ELF-1 (cell line): Measurements from ENCODE around the gene GNB1L.

Source experiments
- DNase-seq: peaks from one replicate; pipeline ENCODE4 v3.0.0-alpha.2; 2016; ENCODE audit warnings: low read depth, low spot score

GNB1L gene

DNA sequence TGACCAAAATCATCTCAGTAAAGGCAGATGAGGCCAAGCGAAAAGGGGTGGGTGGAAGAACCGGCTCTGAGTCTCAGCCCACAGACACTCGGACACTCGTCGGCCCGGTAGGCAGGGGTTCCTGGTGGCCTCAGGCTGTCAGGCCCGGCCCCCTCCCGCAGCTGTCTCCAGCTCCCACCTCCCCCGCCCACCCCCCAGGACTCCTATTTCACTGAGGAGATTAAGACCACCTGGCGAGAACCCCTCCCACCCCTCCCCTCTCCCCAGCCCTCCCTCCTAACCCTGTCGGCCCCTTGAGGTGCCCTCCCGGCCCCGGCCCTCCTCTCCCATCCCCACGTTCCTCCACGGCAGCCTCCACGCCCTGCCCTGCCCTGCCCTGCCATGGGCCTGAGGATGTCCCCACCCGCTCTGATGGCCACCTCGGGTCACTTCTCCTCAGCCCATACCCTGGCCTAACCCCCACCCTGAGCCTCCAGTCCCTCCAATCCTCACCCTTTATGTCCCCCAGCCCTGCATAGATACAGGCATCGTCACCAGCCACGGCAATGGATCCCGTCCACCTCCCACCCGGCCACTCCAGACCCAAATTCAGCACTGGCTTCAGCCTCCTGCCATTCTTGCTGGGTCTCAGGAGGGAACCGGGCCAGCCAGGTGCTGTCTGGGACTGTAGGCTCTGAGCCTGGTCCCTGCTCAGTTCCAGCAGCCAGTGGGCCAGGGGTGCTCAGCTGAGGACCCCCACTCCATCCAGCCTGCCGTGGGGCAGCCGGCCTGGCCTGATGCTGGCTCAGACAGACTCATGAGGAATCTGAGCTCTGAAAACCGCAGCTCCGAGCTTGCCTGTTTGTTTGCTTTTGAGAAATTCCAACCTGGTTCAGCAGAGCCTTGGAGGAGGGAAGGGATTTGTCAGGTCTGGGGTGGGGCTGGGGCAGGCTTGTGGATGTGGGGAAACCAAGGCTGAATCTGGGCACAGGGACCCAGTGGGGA, 103.9 kb downstream of the GNB1L start:
- no peak for DNase-seq

DNA sequence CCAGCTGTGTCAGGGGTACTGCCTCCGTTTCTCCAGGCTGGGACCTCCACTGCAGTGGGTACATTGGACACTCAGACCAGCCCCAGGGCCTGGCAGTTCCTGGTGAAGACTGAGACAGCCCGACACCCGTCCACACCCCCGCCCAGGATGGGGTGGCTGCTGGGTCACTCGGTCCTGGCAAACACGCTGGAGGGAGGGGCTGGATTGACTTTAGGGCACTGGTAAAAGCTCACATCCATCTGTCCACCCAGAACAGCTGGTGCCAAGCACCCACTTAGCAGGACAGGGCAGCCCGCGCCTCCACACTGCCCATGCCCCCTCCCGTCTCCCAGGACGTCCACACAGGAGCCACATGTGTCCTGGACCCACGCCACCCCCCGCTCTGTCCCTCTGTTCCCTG, 104.8 kb downstream of the GNB1L start:
- DNase-seq = no peak

DNA sequence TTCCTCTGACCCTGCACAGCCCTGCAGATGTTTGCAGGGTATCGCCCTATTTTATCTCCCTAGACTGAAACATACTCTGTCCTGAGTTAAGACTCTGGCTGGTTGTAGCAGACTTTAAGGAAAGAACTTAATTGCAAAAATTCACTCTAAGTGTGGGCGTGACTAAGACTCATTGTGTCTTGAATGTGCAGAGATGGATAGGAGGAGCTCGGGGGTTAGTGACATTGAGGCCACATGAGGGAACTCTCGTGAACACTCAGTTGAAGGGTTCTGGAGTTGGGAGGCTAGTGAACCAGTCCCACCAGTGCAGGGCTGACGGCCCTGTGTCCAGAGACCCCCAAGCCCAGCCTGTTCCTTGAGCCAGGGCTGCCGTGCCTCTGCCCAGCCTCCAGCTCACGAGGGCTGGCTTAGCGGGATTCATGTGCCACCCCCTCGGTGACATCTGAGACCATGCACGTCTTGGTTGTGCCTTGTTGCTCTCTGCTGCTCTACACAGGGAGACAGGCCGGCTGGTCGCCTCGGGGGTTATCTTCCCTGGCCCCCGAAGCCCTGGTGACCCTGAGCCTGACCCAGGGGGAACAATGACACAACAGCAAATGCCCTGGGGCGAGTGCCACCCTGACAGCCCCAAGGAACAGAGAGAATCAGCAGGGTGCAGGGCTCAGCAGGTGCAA, 105.5 kb downstream of the GNB1L start:
- no peak for DNase-seq

DNA sequence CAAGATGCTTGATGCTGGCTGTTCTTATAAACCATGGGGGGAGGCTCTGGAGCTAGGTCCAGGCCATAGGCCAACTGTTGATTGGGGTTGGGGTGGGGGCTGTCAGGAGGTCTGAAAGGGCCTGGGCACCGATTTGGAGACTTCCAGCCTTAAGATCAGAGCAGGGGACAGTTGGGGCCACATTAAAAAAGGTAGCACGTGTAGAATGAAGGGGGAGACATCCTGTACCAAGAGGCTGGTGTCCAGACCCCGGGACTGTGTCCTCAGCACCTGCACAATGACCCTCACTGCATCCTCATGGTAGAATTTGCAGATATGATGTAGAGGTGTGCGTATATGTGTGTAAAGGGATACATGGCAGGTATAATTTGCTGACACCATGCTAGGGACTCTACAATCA, 106.5 kb downstream of the GNB1L start:
- DNase-seq = no peak

DNA sequence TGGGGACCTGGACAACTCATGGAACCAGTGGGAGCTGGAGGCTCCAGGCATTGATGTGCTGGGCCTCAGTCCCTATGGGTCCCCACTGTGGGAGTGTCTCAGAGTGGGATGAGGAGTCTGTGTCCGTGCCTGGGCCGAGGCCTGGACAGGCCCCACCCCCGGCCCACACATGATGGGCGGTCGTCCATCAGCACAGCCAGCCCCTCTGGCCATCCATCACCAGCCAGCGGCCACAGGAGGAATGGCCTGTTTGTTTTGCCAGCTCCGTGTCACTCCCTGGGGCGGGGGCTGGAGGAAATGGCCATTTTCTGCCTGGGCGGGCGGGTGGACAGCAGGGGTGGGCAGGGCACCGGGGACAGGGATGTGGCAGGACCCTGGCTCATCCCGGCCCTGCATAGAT, 107.1 kb downstream of the GNB1L start:
- DNase-seq = no peak

DNA sequence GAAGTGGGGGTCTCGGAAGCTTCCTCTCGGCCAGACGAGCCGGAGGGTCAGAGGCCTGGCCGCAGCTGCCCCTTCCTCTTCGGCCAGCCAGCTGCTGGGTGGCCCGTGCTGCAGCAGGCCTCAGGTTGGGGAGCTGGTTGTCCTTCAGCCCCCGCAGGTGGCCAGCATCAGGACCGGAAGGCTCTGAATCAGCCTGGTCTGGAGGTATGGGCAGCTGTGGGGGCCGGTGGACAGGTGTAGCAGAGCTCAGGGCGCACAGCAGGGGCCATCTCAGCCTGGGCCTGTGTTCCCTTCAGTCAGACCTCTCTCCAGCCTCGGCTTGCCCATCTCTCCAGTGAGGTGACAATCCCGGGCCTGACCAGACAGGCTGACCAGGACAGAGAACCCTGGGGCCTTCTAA, 107.9 kb downstream of the GNB1L start:
- no peak for DNase-seq

DNA sequence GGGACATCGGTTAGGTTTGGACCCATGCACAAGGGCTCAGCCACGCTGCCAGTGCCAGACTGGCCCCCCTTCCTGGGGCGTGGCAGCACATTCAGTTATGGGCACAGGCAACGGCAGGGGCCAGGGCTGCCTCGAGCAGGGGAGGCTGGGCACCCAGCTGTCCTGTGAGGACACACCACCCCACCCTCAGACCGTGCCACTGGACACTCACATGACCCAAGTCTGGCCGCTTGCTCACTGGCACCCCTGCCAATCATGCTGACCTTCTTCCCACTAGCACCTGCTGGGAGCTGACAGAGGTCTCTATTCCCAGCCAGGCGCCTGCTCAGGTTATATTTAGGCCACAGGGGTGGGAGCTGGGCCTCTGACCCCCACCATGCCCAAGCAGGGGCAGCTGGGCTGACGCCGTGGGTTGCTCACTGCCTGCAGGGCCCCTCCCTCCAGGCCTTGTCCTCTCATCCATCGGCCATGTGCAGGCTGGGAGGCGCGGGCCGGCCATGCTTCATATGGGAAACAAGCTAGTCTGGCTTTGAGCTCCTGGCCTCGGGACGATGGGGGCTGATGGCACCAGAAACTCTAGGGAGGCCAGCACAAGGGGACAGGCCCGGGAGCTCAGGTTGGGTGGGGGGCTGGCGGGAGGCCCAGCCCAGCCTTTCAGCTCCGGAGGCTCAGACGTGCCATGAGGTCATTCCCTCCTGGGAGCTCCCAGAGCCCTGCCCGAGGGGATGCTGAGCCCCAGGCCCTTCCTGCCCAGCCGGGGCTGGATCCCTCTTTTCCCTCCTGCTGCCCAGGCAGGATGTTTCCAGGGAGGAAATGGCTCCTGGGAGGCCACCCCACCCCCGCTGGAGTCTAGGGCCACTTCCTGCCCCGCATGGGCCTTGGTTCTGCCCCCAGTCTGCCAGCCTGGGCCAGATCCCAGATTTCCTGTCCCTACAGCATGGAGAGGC, 109.2 kb downstream of the GNB1L start:
- no peak for DNase-seq

DNA sequence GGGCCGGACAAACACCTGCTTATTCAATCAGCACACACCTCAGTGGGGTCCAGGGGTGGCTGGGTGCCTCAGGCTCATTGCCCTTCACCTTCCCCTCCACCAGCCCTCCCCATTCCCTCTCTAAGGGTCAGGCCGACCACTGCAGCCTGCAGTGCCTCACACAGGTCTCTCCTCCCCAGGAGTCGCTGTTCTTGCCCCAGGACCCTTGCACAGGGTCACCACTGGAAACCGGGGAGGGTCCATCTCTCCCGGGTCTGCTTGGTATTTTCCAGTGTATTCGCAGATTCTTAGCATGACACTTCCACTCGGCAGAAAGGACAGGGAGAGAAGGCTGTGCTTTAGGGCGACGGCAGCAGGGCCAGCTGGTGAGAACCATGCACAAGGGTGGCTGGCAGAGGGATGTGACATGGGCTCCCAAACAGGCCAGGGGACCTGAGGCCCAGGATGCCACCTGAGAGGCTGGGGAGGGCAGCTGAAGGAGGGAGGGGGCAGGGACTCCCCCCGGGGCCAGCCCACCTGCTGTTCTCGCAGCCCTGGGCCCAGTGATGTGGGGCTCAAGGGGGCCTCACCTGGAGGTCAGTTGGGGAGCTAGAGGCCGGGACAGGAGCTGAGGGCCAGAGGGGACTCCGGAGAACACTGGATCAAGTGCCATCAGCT, 110.2 kb downstream of the GNB1L start:
- no peak for DNase-seq

DNA sequence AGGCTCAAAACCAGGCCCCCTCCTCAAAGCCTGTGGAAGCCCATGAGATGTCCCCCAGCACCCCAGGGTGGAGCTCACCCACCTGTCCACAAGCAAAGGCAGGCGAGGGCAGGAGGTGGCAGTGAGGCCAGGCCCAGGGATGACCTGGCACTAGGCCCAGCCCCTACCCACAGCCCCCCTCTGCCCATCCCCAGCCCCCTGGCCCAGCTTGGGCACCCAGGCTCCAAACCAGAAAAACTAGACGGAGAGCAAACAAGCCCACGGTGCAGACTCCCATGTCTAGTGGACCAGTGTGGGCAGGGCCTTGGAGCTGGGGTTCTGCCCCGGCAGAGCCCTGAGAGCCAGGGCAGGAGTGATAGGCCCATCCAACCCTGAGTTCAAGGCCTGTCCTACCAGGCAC, 111.0 kb downstream of the GNB1L start:
- no peak for DNase-seq

DNA sequence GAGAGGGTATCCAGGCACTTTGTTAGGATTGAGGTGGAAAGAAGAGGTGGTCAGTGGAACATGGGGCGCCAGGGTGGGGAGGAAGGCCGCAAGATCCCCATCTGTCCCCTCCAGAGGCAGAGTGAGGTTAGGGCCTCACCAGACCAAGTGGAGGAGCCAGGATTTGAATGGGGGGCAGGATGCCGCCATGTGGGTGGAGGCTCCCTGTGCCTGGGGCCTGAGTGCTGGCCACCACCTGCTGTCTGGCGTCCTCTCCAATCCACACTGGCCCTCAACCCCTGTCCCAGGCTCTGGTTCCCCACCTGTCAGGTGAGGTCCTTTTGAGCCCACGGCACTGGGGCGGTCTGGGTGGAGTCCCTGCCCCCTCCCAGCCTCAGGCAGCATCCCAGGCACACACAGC, 111.6 kb downstream of the GNB1L start:
- DNase-seq = no peak

DNA sequence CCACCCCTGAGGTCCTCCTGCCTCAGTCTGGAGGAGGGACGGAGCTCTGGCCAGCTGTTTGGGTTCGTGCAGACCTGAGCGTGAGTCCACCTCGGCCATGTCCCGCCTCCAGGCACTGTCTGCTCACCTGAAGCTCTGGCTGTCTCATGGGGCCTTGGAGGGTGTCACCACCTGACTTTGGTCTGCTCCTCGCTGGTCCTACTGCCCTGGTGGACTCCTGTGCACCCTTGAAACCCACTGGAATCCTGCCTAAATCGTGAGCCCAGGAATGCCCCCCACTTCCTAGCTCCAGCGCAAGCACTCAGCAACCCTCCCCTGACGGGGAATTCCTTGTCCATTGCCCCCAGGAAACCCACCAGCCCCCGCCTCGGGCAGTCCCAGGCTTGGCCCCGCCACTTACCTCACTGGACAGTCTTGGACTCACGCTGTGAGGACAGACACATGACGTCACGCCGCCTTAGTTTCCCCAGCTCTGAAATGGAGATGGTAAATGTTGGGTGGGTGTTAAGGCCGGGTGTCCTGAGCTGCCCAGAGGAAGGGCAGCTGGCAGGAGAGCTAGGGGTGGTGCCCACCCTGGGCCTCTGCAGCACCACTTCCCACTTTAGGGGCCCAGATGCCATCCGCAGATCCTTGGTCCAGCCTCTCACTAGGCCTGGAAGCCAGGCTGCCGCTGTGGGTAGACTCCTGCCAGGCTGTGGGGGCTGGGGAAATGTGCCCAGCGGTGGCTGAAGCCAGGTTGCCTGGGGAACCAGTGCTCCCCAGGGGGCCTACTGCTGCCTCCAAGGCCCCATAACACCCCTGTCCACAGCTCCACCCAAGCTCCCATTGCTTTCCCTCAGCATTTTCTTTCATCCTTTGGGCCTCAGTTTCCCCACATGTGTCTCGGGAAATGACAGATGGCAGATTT, 112.3 kb downstream of the GNB1L start:
- no peak for DNase-seq

DNA sequence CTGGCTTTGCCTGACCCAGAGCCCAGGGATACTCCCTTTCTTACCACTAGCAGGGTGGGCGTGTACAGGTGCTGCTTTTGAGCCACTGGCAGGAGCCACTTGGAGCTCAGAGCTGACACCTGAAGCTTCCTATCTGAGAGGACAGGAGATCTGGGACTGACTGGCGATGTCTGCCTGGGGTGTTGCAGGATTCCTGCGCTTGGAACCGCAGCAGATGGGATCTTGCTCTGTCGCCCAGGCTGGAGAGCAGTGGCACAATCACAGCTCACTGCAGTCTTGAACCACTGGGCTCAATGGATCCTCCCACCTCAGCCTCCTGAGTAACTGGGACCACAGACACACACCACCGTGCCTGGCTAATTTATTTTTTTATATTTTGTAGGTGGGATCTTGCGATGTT, 113.6 kb downstream of the GNB1L start:
- no peak for DNase-seq

DNA sequence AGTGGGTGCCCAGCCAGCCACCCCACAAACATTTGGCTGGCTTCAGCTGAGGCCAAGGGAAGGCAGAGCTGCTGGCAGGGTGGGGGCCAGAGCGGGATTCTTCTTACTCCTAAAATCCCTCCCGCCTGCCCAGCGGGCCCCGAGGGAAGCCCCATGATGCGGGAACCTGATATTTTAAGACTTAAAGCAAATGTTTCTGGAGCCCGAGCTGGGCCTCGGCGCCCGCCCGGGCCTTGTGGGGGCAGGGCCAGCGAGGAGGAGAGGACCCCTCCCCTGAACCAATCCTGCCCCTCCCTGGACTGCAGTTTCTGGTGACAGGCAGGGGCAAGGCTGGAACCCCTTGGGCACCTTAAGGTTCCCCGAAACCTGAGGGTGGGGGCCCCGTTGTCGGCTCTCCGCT, 114.1 kb downstream of the GNB1L start:
- no peak for DNase-seq

DNA sequence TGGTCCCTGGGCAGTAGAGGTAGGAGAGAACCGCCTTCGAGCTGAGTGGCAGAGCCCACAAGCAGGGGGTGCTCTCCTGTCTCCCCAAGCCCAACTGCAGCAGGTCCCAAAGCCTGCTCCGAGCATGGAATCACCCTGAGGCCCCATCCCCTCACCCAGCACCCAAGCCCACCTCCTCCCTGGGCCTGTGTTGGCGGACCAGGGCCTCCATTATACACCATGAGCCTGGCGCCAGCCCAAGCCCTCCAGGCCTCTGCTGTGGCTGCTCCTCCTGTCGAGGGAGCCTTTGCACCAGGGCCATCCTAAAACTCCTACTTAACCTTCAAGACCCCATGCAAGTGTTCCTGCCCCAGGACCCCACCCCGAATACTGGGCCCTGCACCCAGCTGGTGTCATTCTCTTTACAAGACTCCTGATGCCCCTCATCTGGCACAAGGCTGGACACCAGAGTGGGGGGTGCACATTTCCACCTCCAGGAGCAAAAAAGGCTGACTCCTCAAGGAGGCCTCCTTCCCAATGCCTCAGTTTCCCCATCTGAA, 114.7 kb downstream of the GNB1L start:
- DNase-seq = no peak

DNA sequence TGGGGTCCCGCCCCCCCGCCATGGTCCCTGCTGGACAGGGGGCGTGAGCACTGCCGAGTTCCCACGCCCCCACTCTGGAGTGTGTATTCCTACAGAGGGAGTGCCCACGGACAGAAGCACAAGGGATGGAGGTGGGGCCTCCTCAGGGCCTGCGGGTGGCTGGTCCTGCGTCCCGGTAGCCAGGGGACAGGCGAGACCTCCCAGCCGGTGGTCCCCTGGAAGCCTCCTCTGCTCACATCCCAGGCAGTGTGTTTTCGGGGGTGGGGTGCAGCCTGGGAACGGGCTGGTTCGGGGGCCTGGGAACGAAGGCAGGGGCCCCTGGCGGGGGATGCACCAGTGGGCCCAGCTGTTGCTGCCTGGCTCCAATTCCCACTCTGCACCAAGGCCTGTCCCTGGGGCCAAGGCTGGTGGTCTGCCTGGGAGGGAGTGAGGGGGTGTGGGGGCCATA, 115.2 kb downstream of the GNB1L start:
- no peak for DNase-seq

DNA sequence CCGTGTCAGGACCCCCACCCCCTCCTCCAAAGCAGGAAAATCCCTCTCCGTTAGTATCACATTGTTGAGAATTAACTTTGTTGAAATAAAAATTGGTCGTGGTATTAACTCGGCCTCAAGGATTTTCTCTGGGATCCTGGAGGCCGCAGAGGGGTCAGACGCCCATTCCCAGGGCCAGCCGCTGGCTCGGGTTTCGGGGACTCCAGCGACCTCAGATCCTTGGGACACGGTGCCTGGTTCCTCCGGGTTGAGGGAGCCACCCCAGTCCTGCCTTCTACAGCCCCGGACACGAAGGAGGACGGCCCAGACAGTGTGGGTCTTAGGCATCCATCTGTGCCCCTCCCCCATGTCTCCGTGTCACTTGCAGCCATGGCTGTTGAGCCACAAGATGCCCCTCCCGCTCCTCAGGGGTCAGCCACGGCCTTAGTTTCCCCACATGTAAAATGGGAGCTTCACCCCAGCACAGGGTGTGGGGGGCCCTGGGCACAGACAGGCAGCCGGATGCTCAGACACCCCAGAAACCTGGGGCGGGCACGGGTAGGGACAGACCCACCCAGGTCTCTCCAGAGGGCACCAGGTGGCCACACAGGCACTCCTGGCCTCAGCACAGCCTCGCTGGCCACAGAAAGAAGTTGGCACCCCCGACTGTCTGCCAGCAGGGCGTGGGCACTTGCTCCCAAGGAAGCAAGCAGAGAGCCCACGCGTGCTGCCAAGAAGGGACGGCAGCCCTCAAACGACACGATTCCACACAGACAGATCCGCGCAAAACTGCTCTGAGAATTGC, 115.8 kb downstream of the GNB1L start:
- DNase-seq = no peak

DNA sequence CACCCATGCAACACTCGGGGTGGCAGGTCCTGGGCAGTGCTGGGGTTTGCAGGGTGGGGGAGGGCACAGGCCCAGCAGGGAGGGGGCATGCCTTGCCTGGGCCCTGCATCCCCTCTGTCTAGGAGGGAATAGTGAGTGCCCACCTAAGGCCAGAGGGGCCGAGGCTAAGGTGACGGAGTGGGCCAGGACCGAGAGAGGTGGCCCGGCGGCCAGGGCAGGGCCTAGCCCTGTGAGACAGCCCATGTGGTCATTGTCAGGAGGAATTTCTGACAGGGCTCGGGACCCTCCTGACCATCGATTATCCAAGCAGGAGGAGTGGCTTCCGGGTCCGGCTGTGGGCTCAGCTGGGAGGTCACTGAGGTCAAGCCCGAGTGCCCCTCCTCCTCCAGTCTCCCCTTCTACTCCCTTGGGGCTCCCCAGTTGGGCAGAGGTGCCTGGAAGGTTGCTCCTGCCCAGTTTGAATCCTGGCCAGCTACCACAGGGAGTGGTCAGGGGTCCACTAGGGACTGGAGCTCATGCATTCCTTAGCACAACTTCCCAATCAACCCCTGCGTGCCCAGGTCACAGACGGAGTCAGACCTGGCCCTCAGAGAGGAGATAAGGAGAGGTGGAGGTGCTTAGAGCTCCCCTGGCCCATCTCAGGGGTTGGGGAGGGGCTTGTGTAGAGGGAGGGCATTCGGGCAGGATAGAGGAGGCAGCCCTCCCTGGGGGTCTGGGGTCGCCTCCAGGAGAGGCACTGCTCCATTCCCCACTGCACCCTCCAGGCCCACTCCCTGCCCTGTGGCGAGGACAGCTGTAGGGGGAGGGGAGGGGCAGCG, 116.6 kb downstream of the GNB1L start:
- DNase-seq = no peak
